Measurements from ENCODE around the gene HYOU1.

HYOU1 gene

GRCh38 chr11:119000906-119001305 lies 56.1 kb downstream of the HYOU1 start:
- TF ChIP-seq CREB5 (CRISPR knock-in tag; IDR thresholded peaks at IDR 0.05; ENCODE audit: low read depth) (no peak), BACH2 (CRISPR knock-in tag; IDR thresholded peaks at IDR 0.05; ENCODE audit: borderline replicate concordance) (no peak), RARB (CRISPR knock-in tag; IDR thresholded peaks at IDR 0.05) (no peak), PPARA (CRISPR knock-in tag; IDR thresholded peaks at IDR 0.05; ENCODE audit: borderline replicate concordance) (no peak), TCF4 (CRISPR knock-in tag; IDR thresholded peaks at IDR 0.05; ENCODE audit: borderline replicate concordance) (no peak), ZNF70 (CRISPR knock-in tag; IDR thresholded peaks at IDR 0.05) (no peak), ESRRG (CRISPR knock-in tag; IDR thresholded peaks at IDR 0.05) (no peak), GLIS3 (CRISPR knock-in tag; IDR thresholded peaks at IDR 0.05) (no peak)
- ATAC-seq: no peak

GRCh38 chr11:118998822-118999221 lies 58.2 kb downstream of the HYOU1 start:
- TF ChIP-seq TOX (CRISPR knock-in tag; IDR thresholded peaks at IDR 0.05; ENCODE audit: borderline replicate concordance) (no peak), TSHZ2 (CRISPR knock-in tag; IDR thresholded peaks at IDR 0.05) (no peak), POU6F1 (CRISPR knock-in tag; IDR thresholded peaks at IDR 0.05; ENCODE audit: borderline replicate concordance, low read depth) (no peak), SNAI2 (CRISPR knock-in tag; IDR thresholded peaks at IDR 0.05) (no peak), ESRRG (CRISPR knock-in tag; IDR thresholded peaks at IDR 0.05) (no peak), RARB (CRISPR knock-in tag; IDR thresholded peaks at IDR 0.05) (no peak), ISL1 (CRISPR knock-in tag; IDR thresholded peaks at IDR 0.05) (no peak), CREB5 (CRISPR knock-in tag; IDR thresholded peaks at IDR 0.05; ENCODE audit: low read depth) (no peak), ZFP3 (CRISPR knock-in tag; IDR thresholded peaks at IDR 0.05) (no peak), GLIS3 (CRISPR knock-in tag; IDR thresholded peaks at IDR 0.05) (no peak), CSRNP3 (CRISPR knock-in tag; IDR thresholded peaks at IDR 0.05) (no peak), ZC3H10 (CRISPR knock-in tag; IDR thresholded peaks at IDR 0.05) (no peak)
- peak; percentile 60 for ATAC-seq

GRCh38 chr11:118998388-118998717 lies 58.7 kb downstream of the HYOU1 start:
- peak; percentile 55 for ATAC-seq
- no peak for TF ChIP-seq TSHZ2 (CRISPR knock-in tag; IDR thresholded peaks at IDR 0.05)
- no peak for TF ChIP-seq CREB5 (CRISPR knock-in tag; IDR thresholded peaks at IDR 0.05; ENCODE audit: low read depth)
- no peak for TF ChIP-seq GLIS3 (CRISPR knock-in tag; IDR thresholded peaks at IDR 0.05)
- no peak for TF ChIP-seq RARB (CRISPR knock-in tag; IDR thresholded peaks at IDR 0.05)
- TF ChIP-seq CSDC2 (CRISPR knock-in tag; IDR thresholded peaks at IDR 0.05): no peak
- no peak for TF ChIP-seq PATZ1 (CRISPR knock-in tag; IDR thresholded peaks at IDR 0.05; ENCODE audit: borderline replicate concordance)
- no peak for TF ChIP-seq TCF4 (CRISPR knock-in tag; IDR thresholded peaks at IDR 0.05; ENCODE audit: borderline replicate concordance)
- TF ChIP-seq ZNF8 (CRISPR knock-in tag; IDR thresholded peaks at IDR 0.05): no peak
- TF ChIP-seq TOX (CRISPR knock-in tag; IDR thresholded peaks at IDR 0.05; ENCODE audit: borderline replicate concordance): no peak
- TF ChIP-seq SNAI2 (CRISPR knock-in tag; IDR thresholded peaks at IDR 0.05): no peak
- no peak for TF ChIP-seq ESRRG (CRISPR knock-in tag; IDR thresholded peaks at IDR 0.05)
- no peak for TF ChIP-seq PPARA (CRISPR knock-in tag; IDR thresholded peaks at IDR 0.05; ENCODE audit: borderline replicate concordance)
- TF ChIP-seq ZNF70 (CRISPR knock-in tag; IDR thresholded peaks at IDR 0.05): no peak
- no peak for TF ChIP-seq ZFP3 (CRISPR knock-in tag; IDR thresholded peaks at IDR 0.05)
- TF ChIP-seq CSRNP3 (CRISPR knock-in tag; IDR thresholded peaks at IDR 0.05): no peak

Data from SK-N-SH treated with all-trans-retinoic acid at 6 μM for 48 hours (cell line).